ENCODE results near the gene BNC1. TPM values are rescaled to one million over a fixed set of nuclear protein-coding genes. Genes with fewer than 3 reads are reported as not detected.

The BNC1 gene
- total and polyA plus RNA-seq, 4 donors = 0.07 to 0.17 (median 0.14) TPM; not detected in 1

DNA sequence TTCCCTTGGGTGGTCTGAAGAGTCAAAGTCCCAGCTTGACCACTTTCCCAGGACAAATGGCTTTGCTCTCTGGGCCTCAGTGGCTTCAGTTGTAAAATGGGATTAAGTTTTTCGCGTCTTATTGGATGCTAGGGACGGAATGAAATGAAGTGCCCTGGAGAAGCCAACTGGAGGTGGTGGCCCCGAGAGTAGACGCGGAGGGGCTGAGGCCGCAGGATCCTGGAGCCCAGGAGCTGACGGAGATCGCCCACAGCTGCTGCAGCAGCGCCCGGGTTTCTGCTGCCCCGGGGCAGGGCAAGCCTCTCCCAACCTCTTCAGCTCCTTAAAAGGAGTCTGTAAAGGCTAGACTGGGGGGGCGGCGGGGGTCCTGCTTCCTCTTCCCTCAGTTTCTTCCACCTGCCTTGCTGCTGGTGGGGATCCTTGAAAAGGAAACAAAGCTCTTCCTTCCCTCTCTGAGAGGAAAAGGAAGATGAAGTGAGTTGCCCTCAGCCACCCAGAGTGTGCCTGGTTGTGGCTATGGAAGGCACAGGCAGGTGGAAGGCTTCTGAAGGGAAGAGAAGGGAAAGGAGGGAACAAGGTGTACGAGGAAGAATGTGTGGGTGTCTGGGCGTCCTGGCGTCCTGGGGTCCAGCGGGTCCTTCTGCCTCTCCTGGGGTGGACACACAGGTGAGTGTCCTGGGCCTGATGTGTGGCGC is 967 bp upstream of the BNC1 start:
- Histone ChIP-seq H3K27me3 (ENCODE audit: control insufficient read depth in 4 of 4, insufficient read depth in 4 of 4, low read length in 3 of 4) (peaks cover 0 to 20% (median 4%) of the 10 kb centered on the region in 4 donors), H3K27ac (ENCODE audit: low read depth in 1 of 2, low read length in 2 of 2) (no peak overlapping the region), H3K36me3 (ENCODE audit: control insufficient read depth in 4 of 4, insufficient read depth in 3 of 4, low read depth in 1 of 4, low read length in 3 of 4) (no peaks in the 10 kb centered on the region), H3K9me3 (ENCODE audit: control insufficient read depth in 4 of 4, low read length in 3 of 4) (no peaks in the 10 kb centered on the region), H3K4me3 (ENCODE audit: low read depth in 1 of 3, low read length in 3 of 3) (no peak overlapping the region), H3K9ac (ENCODE audit: low read depth in 1 of 2, low read length in 2 of 2) (no peak overlapping the region), H3K4me1 (ENCODE audit: control insufficient read depth in 4 of 4, insufficient read depth in 4 of 4, low read length in 3 of 4) (peaks cover 0 to 8% (median 4%) of the 10 kb centered on the region in 4 donors)
- DNase-seq (ENCODE audit: low spot score) = no peak
- 41% methylated on average over 19 of the region's 19 CpGs for WGBS
- TF ChIP-seq, protein P1, sequence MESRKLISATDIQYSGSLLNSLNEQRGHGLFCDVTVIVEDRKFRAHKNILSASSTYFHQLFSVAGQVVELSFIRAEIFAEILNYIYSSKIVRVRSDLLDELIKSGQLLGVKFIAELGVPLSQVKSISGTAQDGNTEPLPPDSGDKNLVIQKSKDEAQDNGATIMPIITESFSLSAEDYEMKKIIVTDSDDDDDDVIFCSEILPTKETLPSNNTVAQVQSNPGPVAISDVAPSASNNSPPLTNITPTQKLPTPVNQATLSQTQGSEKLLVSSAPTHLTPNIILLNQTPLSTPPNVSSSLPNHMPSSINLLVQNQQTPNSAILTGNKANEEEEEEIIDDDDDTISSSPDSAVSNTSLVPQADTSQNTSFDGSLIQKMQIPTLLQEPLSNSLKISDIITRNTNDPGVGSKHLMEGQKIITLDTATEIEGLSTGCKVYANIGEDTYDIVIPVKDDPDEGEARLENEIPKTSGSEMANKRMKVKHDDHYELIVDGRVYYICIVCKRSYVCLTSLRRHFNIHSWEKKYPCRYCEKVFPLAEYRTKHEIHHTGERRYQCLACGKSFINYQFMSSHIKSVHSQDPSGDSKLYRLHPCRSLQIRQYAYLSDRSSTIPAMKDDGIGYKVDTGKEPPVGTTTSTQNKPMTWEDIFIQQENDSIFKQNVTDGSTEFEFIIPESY (IDR thresholded peaks at IDR 0.05) = no peak

DNA sequence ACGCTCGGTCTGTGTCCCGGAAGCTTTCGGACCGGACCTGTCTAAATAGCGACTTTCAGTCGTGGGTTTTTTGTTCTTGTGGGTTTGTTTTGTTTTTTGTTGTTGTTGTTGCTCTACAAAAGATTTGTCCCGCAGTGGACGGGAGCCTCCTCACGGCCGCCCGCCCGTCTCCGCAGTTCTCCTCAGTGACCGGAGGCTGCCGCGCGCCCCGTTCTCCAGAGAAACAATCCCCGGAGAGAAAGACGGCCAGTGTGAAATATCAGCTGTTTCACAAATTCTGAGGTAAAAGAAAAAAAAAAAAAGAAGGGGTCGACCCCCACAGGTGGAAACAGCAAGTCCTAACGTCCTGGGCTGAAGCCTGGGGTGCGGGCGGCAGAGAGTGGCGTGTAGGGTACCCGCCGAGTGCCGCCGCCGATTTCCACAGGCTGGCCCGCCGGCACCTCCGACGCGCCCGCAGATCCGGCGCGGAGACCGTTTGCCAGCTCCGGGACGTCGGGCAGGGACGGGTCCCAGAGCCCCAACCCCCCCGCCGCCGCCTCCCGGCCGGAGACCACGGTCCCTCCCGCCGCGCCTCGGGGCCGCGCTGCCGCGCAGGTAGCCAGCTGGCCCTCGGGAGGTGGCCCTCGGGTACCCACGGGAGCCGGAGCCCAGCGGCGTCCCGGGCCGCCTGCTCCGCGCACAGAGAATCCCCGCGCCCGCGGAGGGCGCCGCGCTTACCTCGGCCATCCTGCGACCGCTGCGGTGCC is 478 bp downstream of the BNC1 start:
- TF ChIP-seq, protein P2, sequence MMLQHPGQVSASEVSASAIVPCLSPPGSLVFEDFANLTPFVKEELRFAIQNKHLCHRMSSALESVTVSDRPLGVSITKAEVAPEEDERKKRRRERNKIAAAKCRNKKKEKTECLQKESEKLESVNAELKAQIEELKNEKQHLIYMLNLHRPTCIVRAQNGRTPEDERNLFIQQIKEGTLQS (IDR thresholded peaks at IDR 0.05) = no peak
- no peak for TF ChIP-seq NR2F2 (IDR thresholded peaks at IDR 0.05)
- TF ChIP-seq, protein P3, sequence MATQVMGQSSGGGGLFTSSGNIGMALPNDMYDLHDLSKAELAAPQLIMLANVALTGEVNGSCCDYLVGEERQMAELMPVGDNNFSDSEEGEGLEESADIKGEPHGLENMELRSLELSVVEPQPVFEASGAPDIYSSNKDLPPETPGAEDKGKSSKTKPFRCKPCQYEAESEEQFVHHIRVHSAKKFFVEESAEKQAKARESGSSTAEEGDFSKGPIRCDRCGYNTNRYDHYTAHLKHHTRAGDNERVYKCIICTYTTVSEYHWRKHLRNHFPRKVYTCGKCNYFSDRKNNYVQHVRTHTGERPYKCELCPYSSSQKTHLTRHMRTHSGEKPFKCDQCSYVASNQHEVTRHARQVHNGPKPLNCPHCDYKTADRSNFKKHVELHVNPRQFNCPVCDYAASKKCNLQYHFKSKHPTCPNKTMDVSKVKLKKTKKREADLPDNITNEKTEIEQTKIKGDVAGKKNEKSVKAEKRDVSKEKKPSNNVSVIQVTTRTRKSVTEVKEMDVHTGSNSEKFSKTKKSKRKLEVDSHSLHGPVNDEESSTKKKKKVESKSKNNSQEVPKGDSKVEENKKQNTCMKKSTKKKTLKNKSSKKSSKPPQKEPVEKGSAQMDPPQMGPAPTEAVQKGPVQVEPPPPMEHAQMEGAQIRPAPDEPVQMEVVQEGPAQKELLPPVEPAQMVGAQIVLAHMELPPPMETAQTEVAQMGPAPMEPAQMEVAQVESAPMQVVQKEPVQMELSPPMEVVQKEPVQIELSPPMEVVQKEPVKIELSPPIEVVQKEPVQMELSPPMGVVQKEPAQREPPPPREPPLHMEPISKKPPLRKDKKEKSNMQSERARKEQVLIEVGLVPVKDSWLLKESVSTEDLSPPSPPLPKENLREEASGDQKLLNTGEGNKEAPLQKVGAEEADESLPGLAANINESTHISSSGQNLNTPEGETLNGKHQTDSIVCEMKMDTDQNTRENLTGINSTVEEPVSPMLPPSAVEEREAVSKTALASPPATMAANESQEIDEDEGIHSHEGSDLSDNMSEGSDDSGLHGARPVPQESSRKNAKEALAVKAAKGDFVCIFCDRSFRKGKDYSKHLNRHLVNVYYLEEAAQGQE (IDR thresholded peaks at IDR 0.05) = no peak
- H3K9ac ChIP-seq (ENCODE audit: low read depth in 1 of 2, low read length in 2 of 2) = no peak overlapping the region
- H3K4me1 ChIP-seq (ENCODE audit: control insufficient read depth in 4 of 4, insufficient read depth in 4 of 4, low read length in 3 of 4) = peaks cover 0 to 8% (median 4%) of the 10 kb centered on the region in 4 donors
- no peak for DNase-seq (ENCODE audit: low spot score)
- H3K27me3 ChIP-seq (ENCODE audit: control insufficient read depth in 4 of 4, insufficient read depth in 4 of 4, low read length in 3 of 4) = peaks cover 0 to 25% (median 4%) of the 10 kb centered on the region in 4 donors
- H3K9me3 ChIP-seq (ENCODE audit: control insufficient read depth in 4 of 4, low read length in 3 of 4) = no peaks in the 10 kb centered on the region
- WGBS = 8% methylated on average over 80 of the region's 80 CpGs
- H3K4me3 ChIP-seq (ENCODE audit: low read depth in 1 of 3, low read length in 3 of 3) = peak overlapping the region; percentile 2 to 39 (median 30)
- no peaks in the 10 kb centered on the region for H3K36me3 ChIP-seq (ENCODE audit: control insufficient read depth in 4 of 4, insufficient read depth in 3 of 4, low read depth in 1 of 4, low read length in 3 of 4)
- H3K27ac ChIP-seq (ENCODE audit: low read depth in 1 of 2, low read length in 2 of 2) = no peak overlapping the region

DNA sequence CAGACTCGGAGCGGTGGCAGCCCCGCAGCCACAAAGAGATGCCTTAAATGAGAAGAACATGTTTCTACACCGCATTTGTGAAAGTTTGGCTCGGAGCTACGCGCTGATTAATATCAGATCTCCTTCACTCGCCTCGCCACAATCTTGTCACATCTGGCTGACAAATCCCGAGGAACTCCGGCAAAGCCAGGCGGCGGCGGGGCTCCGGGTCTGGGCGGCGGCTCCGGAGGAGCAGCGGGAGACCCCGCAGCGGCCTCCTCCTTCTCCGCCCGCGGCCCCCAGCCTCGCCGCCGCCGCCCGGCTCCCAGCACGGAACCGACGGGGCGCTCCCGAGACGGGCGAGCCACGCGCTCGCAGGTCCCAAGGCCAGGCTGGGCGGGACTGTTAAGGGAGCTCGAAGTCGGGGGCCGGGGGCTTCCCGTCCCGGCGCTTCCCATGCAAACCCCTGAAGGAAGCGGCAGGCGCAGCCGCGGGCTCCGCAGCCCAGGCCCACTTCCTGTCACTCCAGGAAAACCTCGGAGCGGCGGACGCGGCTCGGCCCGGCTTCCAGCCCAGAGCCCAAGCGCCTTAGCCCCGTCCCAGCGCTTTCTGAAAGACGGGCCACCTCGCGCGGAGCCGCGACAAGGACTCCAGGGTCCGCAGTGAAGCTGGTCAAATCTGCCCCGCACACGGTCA is 1.2 kb downstream of the BNC1 start:
- DNase-seq (ENCODE audit: low spot score) = no peak
- TF ChIP-seq TAF1 (conservative IDR thresholded peaks at IDR 0.05) (no peak), FOXA2 (IDR thresholded peaks at IDR 0.05) (no peak), YY1 (IDR thresholded peaks at IDR 0.05) (no peak), JUND (IDR thresholded peaks at IDR 0.05) (no peak), RXRA (IDR thresholded peaks at IDR 0.05) (no peak)
- TF ChIP-seq, protein P2 (IDR thresholded peaks at IDR 0.05) = no peak
- Histone ChIP-seq H3K4me1 (ENCODE audit: control insufficient read depth in 4 of 4, insufficient read depth in 4 of 4, low read length in 3 of 4) (peaks cover 0 to 8% (median 4%) of the 10 kb centered on the region in 4 donors), H3K9me3 (ENCODE audit: control insufficient read depth in 4 of 4, low read length in 3 of 4) (no peaks in the 10 kb centered on the region), H3K27ac (ENCODE audit: low read depth in 1 of 2, low read length in 2 of 2) (no peak overlapping the region), H3K4me3 (ENCODE audit: low read depth in 1 of 3, low read length in 3 of 3) (peak overlapping the region; percentile 2 to 39 (median 30)), H3K36me3 (ENCODE audit: control insufficient read depth in 4 of 4, insufficient read depth in 3 of 4, low read depth in 1 of 4, low read length in 3 of 4) (no peaks in the 10 kb centered on the region), H3K9ac (ENCODE audit: low read depth in 1 of 2, low read length in 2 of 2) (no peak overlapping the region), H3K27me3 (ENCODE audit: control insufficient read depth in 4 of 4, insufficient read depth in 4 of 4, low read length in 3 of 4) (peaks cover 0 to 25% (median 4%) of the 10 kb centered on the region in 4 donors)
- WGBS = 6% methylated on average over 70 of the region's 70 CpGs
